Measurements from ENCODE around the gene NAGA.
"Not testable (repeated sequence)": the region's sequence is repeated elsewhere in the genome, so short reads cannot be mapped to it uniquely, and the experiment has no call there.

Gene NAGA

DNA sequence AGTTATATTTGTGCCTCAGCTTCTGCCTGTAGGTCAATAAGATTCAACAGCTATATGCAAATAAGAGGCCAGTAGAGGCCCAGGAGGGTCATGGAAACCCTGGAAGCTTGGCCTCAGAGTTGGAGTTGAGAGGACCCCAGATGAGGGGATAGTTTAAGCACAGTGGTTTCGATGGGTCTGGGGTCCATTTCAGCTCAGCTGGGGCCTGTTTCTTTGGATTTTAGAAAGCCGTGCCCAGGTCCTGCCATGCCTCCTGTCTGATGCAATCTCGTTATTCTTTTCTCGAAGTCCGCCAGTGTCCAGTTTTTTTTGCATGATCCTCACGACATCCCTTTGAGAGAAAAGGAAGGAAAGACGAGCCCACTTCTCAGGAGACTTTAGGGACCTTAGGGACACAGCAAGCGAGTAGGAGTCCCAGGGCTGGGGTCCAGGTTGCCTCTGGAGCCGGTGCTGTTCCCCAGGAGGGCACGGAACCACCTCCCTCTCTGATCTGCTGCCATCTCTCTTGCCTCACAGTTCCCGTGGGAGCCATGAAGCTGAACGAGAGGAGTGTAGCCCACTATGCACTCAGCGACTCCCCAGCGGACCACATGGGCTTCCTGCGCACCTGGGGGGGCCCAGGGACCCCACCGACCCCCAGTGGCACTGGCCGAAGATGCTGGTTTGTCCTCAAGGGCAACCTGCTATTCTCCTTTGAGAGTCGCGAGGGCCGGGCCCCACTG, 6.3 kb upstream of the NAGA start:
- DNase-seq (ENCODE audit: low spot score) = no peak
- FAIRE-seq = no peak

DNA sequence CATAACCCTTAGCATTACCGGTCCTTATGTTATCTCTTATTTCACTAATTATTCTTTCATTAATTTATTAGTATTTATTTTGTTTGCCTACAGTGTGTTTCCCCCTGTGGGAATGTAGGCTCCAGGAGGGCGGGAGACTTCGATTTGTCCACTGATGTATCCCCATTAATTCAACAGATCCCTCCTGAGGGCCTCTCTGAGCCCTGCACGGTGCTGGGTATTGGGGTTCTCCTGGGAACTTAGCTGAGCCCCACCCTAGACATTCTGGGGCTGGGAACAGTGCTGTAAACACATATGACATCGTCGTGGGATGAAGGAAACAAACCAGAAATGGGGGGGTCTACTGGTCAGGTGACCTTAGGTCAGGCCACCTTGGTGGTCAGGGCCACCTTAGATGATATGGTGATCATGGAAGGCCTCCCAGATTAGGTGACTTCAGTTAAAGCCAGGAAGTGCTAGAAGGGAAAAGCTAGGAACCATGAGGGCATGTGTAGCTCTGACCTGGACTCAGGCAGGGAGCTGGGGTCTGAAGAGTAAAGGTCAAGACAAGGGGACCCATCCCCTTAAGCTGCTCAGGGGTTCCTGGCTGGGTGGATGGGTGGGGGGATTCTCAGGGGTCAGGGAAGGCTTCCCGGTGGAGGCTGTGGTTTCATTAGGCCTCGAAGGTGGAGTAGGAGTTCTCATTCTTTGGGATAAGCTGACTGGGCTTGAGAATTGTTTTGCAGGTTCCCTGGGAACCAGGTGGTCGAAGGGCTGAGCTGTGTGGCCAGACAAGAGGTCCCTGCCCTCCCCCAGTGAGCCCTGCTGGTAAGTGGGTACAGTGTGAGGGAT, 4.4 kb upstream of the NAGA start:
- FAIRE-seq = no peak
- DNase-seq (ENCODE audit: low spot score) = no peak

GRCh38 chr22:42074132-42074811, 3.7 kb upstream of the NAGA start, which contains the start of gene PHETA2:
Gene PHETA2 (plus strand): TSS chr22:42074248. CDS start chr22:42077294, 3,046 bp downstream.
- FAIRE-seq = no peak
- no peak for DNase-seq (ENCODE audit: low spot score)

DNA sequence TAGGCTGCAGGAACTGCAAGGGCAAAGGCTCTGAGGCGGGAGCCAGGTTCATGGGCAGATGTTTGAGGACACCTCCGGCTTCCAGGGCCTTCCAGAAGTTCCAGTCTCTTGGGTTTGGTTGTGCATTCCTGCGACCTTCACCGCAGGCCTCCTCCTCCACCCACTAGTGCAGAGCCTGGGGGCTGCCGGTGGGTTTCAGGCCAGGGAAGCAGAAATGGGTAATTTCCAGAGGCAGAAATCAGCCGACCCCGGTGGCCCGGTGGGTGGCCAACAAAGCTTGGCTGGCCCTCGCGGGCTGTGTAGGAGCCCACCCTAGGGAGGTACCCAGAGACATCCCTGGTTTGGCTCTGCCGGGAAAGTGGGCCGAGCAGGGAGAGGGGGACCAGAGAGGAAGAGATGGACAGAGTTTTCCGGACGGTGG, 3.0 kb upstream of the NAGA start:
- DNase-seq (ENCODE audit: low spot score) (no peak), FAIRE-seq (no peak)

- FAIRE-seq (no peak), DNase-seq (ENCODE audit: low spot score) (no peak)
These were observed 2.2 kb upstream of the NAGA start for GRCh38 chr22:42072606-42073330.

DNA sequence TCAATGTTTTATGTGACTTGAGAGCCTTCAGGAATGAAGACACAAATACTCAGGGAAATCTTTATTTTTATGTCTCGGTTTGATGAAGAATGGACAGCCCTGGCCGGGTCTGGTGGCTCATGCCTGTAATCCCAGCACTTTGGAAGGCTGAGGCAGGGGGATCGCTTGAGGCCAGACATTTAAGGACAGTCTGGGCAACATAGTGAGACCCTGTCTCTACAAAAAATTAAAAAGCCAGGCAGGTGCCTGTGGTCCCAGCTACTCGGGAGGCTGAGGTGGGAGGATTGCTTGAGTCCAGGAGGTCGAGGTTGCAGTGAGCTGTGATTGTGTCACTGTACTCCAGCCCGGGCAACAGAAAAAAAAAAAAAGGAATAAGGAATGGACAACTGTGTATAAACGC, 896 bp upstream of the NAGA start:
- not testable (repeated sequence) for DNase-seq (ENCODE audit: low spot score); FAIRE-seq

GRCh38 chr22:42069801-42070516, 653 bp downstream of the NAGA start:
- no peak for DNase-seq (ENCODE audit: low spot score)
- FAIRE-seq = no peak

GRCh38 chr22:42068291-42068690, 2.3 kb downstream of the NAGA start:
- DNase-seq (ENCODE audit: low spot score) (no peak), FAIRE-seq (no peak)

DNA sequence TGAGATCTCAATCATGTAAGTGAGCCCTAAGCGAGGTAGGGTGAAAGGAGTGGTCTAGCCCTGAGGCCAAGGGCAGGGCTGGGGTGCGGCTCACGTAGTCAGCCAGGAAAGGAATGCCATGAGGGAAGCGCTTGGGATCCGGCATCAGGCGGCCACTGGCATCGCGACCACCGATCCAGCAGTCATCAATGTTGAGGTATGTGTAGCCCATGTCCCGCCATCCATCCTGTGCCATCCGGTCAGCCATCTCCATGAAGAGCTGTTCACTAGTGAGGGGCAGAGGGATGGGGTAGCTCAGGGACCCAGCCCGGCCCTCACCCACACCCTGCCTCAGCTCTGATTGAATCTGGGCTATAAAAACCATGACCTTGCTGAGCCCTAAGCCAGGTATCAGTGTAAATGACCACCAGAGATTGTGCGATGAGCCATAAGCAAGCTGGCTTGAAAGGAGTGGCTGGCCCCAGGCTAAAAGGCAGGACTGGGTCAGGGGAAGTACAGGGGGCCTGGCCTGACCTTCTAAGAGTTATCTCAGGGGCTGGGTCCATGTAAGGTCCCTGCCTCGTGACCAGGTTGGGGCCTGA, 2.9 kb downstream of the NAGA start:
- FAIRE-seq = no peak
- DNase-seq (ENCODE audit: low spot score) = no peak

- FAIRE-seq = no peak
- no peak for DNase-seq (ENCODE audit: low spot score)
These were observed 3.7 kb downstream of the NAGA start for GRCh38 chr22:42066937-42067336.

DNA sequence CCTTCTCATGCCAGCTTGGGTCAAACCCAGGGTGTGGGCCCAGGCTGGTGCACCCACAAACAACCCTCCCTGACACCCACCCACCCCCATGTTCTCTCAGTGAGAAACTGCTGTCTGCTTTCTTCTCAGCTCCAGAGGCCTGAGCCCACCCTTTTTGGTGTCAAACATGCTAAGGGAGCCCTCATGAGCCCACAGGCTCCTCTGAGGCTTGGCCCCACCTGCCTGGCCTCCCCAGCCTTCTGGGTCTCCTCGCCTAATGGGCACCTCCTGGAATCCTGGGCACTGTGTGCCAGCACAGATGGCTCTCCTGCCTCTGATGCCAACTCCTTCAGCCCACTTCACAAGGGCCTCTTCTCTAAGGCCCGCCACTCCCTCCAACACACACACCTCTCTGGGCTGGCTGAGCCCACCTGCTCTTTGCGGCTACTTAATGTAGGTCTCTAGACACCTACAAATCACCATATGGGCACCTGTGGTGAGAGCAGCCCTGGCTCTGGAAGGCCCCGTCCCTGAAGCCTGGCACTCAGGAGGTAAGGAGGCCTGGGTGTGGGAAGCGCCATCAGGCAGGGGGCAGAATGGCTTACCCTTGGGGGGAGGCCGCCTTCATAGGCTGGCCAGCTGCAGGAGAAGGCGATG, 4.4 kb downstream of the NAGA start:
- DNase-seq (ENCODE audit: low spot score) (no peak), FAIRE-seq (no peak)

DNA sequence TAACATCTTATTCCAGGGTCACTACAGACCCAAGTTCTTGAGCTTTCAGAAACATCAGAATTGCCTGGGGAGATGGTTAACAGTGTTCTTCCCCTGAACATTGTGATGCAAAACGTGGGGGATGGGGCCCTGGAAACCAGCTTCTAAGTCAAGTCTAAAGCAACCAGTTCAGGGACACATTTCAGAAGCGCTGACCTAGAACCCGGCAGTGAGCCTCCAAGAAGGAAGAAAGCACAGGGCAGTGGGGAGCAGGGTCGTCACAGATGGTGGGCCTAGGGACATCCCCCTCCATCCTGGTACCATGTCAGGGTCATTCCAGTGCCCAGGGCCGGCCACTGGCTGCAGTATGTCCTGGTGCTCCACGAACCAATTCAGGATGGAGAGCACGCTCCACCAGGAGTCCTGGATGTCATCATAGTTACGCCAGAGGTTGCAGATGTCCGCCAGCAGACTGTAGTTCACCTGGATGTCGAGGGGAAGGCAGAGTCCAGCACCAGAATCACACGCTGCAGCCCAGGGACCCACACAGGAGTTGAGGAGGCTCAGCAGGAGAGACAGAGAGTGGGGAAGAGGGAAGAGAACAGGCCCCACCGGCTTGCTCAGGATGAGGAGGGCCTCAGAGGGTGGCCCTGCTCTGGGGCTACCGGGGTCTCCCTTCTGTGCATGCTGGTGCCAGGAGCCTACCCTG, 5.0 kb downstream of the NAGA start:
- DNase-seq (ENCODE audit: low spot score) = no peak
- no peak for FAIRE-seq

DNA sequence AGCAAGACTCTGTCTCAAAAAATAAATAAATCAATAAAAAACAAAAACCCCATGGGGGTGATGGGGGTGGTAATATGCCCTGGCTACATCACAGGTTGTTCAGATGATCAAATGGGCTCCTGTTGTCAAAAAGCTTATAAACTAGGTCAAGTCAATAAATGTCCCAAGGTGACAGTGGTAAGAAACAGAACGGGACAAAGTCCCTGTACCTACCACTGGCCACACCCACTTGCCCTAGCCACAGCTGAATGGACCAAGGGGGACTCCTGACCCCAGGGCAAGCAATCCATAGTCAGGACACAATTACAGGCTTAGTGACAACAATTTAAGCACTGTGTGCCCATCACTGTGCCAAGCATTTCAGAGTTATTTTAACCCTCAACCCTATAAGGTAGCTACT, 6.0 kb downstream of the NAGA start:
- DNase-seq (ENCODE audit: low spot score) (no peak), FAIRE-seq (no peak)

GRCh38 chr22:42062506-42063170, 8.0 kb downstream of the NAGA start:
- no peak for DNase-seq (ENCODE audit: low spot score)
- no peak for FAIRE-seq

DNA sequence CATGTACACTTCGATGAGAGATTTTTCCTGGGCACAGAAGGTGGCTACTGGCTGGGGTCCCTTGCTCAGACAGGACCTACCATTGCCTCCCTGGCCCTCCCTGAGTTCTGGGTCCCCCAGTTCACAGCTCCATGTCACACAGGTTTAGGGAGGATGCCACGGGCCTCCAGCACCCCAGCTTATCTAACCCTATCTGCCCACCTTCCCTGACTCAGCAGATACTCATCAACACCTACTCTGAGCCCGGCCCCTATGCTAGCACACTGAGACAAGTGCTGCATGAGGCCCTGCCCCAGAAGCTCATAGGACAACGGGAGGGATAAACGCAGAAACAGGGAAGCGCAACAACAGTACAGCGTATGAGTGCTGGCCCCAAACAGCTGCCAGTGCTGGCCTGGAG, 9.6 kb downstream of the NAGA start:
- FAIRE-seq (no peak), DNase-seq (ENCODE audit: low spot score) (no peak)

- no peak for FAIRE-seq
- no peak for DNase-seq (ENCODE audit: low spot score)
These were observed 10.1 kb downstream of the NAGA start for GRCh38 chr22:42060489-42060888.

GRCh38 chr22:42056757-42057511, 13.7 kb downstream of the NAGA start:
- FAIRE-seq (no peak), DNase-seq (ENCODE audit: low spot score) (no peak)

- no peak for FAIRE-seq
- DNase-seq (ENCODE audit: low spot score) = no peak
These were observed 17.8 kb downstream of the NAGA start for GRCh38 chr22:42052765-42053164.
